ENCODE measurements around the gene MXD4. TPM values are rescaled to one million over a fixed set of nuclear protein-coding genes. Genes with fewer than 3 reads are reported as not detected.
A peak's percentile ranks its signal among the peaks of the same experiment; 100 is the strongest.

The MXD4 gene
- total RNA-seq, 2 experiments from 2014 or later: 3.6 to 4.9 TPM

DNA sequence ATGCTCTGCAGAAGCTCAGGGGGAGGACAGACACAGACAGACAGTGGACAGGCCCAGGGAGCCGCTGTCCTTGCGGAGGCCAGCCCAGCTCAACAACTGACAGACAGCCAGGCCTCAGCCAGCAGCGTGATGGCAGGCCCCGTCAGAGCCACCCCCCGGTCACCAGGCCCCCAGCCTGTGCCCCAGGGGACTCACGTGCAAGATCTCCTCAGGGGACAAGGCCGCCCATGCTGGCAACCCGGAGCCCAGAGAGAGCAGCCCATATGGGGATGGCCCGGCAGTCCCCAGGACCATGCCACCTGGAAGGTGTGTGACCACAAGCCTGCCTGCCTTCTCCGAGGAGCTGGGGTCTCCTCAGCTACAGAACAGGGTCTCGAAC, 28.0 kb upstream of the MXD4 start:
- no peaks in the 10 kb centered on the region for H3K27me3 Mint-ChIP-seq
- H3K4me1 Mint-ChIP-seq (ENCODE audit: low read depth): peaks cover 18% of the 10 kb centered on the region
- H3K9me3 Mint-ChIP-seq: peaks cover 2% of the 10 kb centered on the region
- H3K36me3 Mint-ChIP-seq: no peaks in the 10 kb centered on the region
- no peak overlapping the region for H3K27ac Mint-ChIP-seq
- ChIA-PET POLR2A (interaction anchor here (1.6 kb wide), 1 partner anchor 29 kb away, joined by 4 read pairs; no protein-coding TSS in a partner anchor), CTCF (interaction anchor here (1.0 kb wide), 1 partner anchor 129 kb away, joined by 5 read pairs; the partner anchor contains the start of gene CFAP99)
- peak; percentile 7 for DNase-seq
- intact Hi-C loops (cut with micrococcal nuclease): no loop called here
- no peak overlapping the region for H3K4me3 Mint-ChIP-seq

DNA sequence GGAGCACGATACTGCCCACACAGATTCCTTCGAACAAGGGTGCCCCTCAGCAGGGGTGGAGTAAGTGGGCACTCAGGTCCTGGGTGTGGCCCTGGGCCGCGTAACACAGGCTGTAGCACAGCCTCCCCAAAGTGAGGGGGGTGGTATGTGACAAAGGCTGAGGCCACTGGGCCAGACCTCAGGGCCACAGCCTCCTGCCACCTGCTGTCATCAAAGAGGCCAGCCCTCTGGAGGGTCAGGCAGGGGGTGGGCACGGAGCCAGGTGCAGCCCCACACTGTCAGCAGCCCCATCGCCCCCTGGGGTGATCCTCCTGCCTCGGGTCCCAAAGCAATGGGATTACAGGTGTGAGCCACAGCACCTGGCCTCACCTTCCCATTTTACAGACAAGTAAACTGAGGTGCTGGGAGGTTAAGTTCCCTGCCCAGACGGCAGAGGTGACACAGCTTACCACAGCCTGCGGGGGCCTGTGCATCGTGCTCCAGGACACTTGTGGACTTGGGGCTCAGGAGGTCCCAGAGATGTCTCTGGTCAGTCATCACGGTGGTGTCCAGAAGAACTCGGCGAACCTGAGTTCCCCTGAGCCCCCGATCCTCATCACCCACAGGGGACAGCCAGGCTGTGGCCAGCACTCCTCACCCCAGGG, 27.5 kb upstream of the MXD4 start:
- no peak overlapping the region for H3K4me3 Mint-ChIP-seq
- H3K36me3 Mint-ChIP-seq: no peaks in the 10 kb centered on the region
- H3K4me1 Mint-ChIP-seq (ENCODE audit: low read depth): peaks cover 18% of the 10 kb centered on the region
- POLR2A ChIA-PET: interaction anchor here (1.6 kb wide), 1 partner anchor 29 kb away, joined by 4 read pairs; no protein-coding TSS in a partner anchor
- H3K27me3 Mint-ChIP-seq: no peaks in the 10 kb centered on the region
- intact Hi-C loops (cut with micrococcal nuclease): no loop called here
- H3K27ac Mint-ChIP-seq: no peak overlapping the region
- peaks cover 2% of the 10 kb centered on the region for H3K9me3 Mint-ChIP-seq
- CTCF ChIA-PET: no interaction called here
- peak; percentile 5 for DNase-seq

DNA sequence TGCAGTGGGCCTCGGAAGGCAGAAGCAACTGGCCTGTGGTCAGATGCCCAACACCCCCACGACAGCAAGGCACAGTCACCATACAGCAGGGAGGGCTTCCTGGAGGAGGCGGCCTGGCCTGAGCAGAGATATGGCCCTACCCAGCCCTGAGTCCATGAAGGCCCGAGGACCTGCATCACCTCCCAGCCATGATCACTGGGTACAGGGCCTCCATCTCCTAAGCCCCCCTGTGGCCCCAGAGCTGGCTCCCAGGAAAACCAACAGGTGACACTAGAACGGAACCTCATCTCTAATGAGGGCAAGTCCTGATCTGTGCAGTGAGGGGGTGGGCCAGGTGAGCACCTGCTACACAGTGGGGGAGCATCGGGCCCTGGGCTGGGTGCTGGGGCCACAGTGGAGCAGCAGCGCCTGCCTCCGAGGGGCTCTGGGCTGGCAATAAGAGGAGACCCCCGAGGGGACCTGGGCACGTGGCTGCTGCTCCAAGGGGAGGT, 26.2 kb upstream of the MXD4 start:
- Mint-ChIP-seq H3K36me3 (no peaks in the 10 kb centered on the region), H3K4me1 (ENCODE audit: low read depth) (peaks cover 22% of the 10 kb centered on the region), H3K4me3 (no peak overlapping the region), H3K27me3 (no peaks in the 10 kb centered on the region), H3K27ac (no peak overlapping the region), H3K9me3 (no peaks in the 10 kb centered on the region)
- ChIA-PET POLR2A (no interaction called here), CTCF (no interaction called here)
- DNase-seq: no peak
- intact Hi-C loops (cut with micrococcal nuclease): no loop called here

DNA sequence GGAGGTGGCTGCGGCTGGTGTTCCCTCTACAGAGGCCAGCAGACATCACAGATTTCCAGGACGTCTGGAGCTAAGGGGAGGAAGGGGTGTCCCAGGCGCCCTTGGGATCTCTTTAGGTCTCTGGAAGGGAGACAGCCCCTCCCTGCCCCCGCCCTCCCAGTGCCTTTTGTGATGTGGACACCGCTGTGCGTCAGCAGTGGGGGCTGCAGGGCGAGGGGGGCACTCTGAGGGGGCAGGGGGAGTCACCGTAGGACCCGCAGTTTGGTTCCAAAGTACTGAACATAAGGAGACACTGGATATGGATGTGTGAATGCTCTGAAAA, 25.6 kb upstream of the MXD4 start:
- H3K9me3 Mint-ChIP-seq: no peaks in the 10 kb centered on the region
- DNase-seq: no peak
- H3K4me3 Mint-ChIP-seq: no peak overlapping the region
- ChIA-PET CTCF (no interaction called here), POLR2A (no interaction called here)
- intact Hi-C loops (cut with micrococcal nuclease): no loop called here
- H3K36me3 Mint-ChIP-seq: no peaks in the 10 kb centered on the region
- H3K27me3 Mint-ChIP-seq: no peaks in the 10 kb centered on the region
- H3K27ac Mint-ChIP-seq: no peak overlapping the region
- peaks cover 26% of the 10 kb centered on the region for H3K4me1 Mint-ChIP-seq (ENCODE audit: low read depth)

- ChIA-PET CTCF (interaction anchor here (0.7 kb wide), 1 partner anchor 175 kb away, joined by 3 read pairs; no protein-coding TSS in a partner anchor), POLR2A (no interaction called here)
- peaks cover 31% of the 10 kb centered on the region for H3K4me1 Mint-ChIP-seq (ENCODE audit: low read depth)
- no peaks in the 10 kb centered on the region for H3K36me3 Mint-ChIP-seq
- intact Hi-C loops (cut with micrococcal nuclease): no loop called here
- no peaks in the 10 kb centered on the region for H3K9me3 Mint-ChIP-seq
- DNase-seq: no peak
- H3K27ac Mint-ChIP-seq: no peak overlapping the region
- H3K4me3 Mint-ChIP-seq: no peak overlapping the region
- no peaks in the 10 kb centered on the region for H3K27me3 Mint-ChIP-seq
Observed at GRCh38 chr4:2286904-2287593, 25.1 kb upstream of the MXD4 start.

DNA sequence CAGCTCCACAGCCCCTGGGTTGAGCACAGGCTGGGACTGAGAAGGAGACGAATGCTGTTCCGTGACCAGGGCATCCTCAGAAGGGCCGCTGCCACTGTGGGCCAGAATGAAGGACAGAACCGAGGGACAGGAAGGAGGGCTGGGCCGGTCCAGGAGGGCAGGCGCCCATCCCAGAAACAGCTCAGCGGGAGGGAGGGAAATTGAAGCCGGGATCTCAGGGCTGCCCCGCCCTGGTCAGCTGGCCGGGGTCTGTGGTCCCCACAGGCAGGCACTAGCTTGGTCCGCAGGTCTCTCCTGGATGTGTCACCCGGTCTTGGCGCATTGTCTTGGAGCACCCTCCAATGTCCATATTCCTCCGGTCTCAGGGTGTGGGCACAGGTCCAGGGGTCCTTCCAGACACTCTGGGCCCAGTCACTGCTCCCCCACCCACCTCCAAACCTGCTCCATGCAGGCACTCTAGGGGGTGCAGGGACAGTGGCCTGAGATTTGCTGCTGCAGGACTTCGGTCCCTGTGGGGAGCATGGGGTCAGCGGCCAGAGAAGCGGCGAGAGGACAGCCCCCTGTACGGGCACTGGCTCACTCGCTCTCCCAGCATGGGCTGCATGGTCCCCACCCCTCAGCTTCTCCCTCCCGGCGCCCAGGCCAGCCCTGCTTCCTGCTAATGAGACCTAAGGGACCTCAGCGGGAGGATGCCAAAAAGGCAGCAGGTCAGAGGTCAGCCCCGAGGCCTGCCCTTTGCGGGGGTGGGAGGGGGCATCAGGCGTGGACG, 23.9 kb upstream of the MXD4 start:
- Mint-ChIP-seq H3K36me3 (no peaks in the 10 kb centered on the region), H3K9me3 (no peaks in the 10 kb centered on the region), H3K27me3 (no peaks in the 10 kb centered on the region), H3K27ac (no peak overlapping the region), H3K4me1 (ENCODE audit: low read depth) (peaks cover 35% of the 10 kb centered on the region), H3K4me3 (no peak overlapping the region)
- intact Hi-C loops (cut with micrococcal nuclease): no loop called here
- POLR2A ChIA-PET: no interaction called here
- CTCF ChIA-PET: no interaction called here
- DNase-seq: no peak

- H3K36me3 Mint-ChIP-seq: no peaks in the 10 kb centered on the region
- no peak for DNase-seq
- ChIA-PET POLR2A (no interaction called here), CTCF (no interaction called here)
- H3K4me3 Mint-ChIP-seq: no peak overlapping the region
- H3K9me3 Mint-ChIP-seq: no peaks in the 10 kb centered on the region
- no peak overlapping the region for H3K27ac Mint-ChIP-seq
- peaks cover 37% of the 10 kb centered on the region for H3K4me1 Mint-ChIP-seq (ENCODE audit: low read depth)
- H3K27me3 Mint-ChIP-seq: no peaks in the 10 kb centered on the region
- intact Hi-C loops (cut with micrococcal nuclease): loop anchor here (5.0 kb wide), 1 partner anchor 77 kb away; no protein-coding TSS in a partner anchor
Observed at GRCh38 chr4:2284934-2285612, 23.2 kb upstream of the MXD4 start.

- no peaks in the 10 kb centered on the region for H3K9me3 Mint-ChIP-seq
- H3K4me1 Mint-ChIP-seq (ENCODE audit: low read depth): peaks cover 31% of the 10 kb centered on the region
- intact Hi-C loops (cut with micrococcal nuclease): loop anchor here (5.0 kb wide), 1 partner anchor 78 kb away; no protein-coding TSS in a partner anchor
- no peak overlapping the region for H3K27ac Mint-ChIP-seq
- ChIA-PET POLR2A (no interaction called here), CTCF (no interaction called here)
- no peak for DNase-seq
- no peak overlapping the region for H3K4me3 Mint-ChIP-seq
- no peaks in the 10 kb centered on the region for H3K36me3 Mint-ChIP-seq
- no peaks in the 10 kb centered on the region for H3K27me3 Mint-ChIP-seq
Observed at GRCh38 chr4:2284161-2284933, 22.4 kb upstream of the MXD4 start.

DNA sequence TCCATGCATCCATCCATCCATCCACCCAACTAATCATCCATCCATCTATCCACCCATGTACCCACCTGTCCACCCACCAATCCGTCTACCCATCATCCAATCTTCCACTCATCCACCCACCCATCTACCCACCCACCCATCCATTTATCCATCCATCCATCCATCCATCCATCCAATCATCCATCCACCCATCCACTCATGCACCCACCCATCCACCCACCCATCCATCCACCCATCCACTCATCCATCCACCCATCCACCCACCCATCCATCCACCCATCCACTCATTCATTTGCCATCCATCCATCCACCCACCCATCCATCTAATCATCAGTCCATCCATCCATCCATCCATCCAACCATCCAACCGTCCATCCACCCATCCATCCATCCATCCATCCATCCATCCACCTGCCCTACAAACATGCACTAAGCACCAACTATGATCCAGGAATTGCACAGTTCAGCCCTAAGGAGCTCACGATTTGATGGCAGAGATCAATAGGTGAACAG, 21.3 kb upstream of the MXD4 start:
- POLR2A ChIA-PET: no interaction called here
- intact Hi-C loops (cut with micrococcal nuclease): loop anchor here (5.0 kb wide), 1 partner anchor 79 kb away; no protein-coding TSS in a partner anchor
- DNase-seq: no peak
- Mint-ChIP-seq H3K36me3 (no peaks in the 10 kb centered on the region), H3K4me1 (ENCODE audit: low read depth) (peaks cover 31% of the 10 kb centered on the region), H3K4me3 (no peak overlapping the region), H3K27me3 (no peaks in the 10 kb centered on the region), H3K9me3 (no peaks in the 10 kb centered on the region), H3K27ac (peak overlapping the region; percentile 24)
- CTCF ChIA-PET: no interaction called here

DNA sequence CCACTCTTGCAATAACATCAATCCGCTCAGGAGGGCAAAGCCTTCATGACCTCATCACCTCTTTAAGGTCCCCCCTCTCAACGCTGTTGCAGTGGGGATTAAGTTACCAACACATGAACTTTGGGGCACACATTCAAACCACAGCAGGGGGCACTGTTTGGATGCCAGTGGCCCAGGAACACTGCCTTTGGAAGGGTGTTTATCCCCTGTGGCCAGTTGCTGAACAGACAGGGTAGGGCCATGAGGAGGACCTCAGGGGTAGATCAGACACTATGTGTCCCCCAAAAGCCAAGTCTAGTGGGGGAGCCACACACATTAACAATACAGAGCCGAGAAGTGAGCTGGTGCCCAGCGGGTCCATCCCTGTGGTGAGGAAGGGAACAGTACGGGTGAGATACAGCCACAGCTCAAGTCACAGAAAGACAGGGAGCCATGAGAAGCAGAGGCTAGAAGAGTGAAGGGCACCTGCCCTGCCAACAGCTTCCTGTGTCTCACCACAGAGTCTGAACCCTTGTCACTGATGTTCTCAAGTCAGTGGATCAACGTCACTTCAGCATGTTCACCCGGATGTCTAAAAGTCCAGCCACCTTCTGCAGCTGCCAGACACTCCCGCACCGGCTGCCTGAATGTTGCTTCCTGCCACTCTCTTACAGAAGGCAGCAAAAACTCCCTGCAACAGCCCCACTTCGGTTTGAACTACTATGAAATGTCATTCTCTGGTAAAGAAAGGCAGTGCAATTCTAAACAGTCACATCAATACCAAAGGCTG, 19.9 kb upstream of the MXD4 start:
- intact Hi-C loops (cut with micrococcal nuclease): loop anchor here (1.0 to 5.0 kb wide), 3 partner anchors 19 to 132 kb away; partner anchors contain the start of gene MXD4
- Mint-ChIP-seq H3K4me1 (ENCODE audit: low read depth) (peaks cover 31% of the 10 kb centered on the region), H3K27ac (peak overlapping the region; percentile 88), H3K4me3 (peak overlapping the region; percentile 20), H3K36me3 (no peaks in the 10 kb centered on the region), H3K9me3 (no peaks in the 10 kb centered on the region), H3K27me3 (no peaks in the 10 kb centered on the region)
- peak; percentile 88 for DNase-seq
- POLR2A ChIA-PET: interaction anchor here (0.7 kb wide), 1 partner anchor 20 kb away, joined by 4 read pairs; the partner anchor contains the start of gene MXD4
- CTCF ChIA-PET: interaction anchor here (1.1 to 1.4 kb wide), 4 partner anchors 12 to 187 kb away, joined by 3 to 4 read pairs (median 3); partner anchors contain the start of gene RNF4
